Body of pancreas (tissue), 4 donors: Measurements from ENCODE around the gene EHBP1L1. TPM values are rescaled to one million over a fixed set of nuclear protein-coding genes. Genes with fewer than 3 reads are reported as not detected.

Source experiments
- ATAC-seq: fragments of 150-250 bp; one replicate; pipeline ENCODE4 v1.9.1; 2016
- DNase-seq, 4 donors: peaks; one replicate each; pipeline ENCODE4 v3.0.0-alpha.2; 2019
- H3K27ac ChIP-seq, 4 donors: fragments of 200-600 bp; sonication (generic); 1 replicate in 3 of 4; 2 replicates in 1 of 4; pipeline versions ENCODE4 v1.5.1 to v1.6.1; 2016 to 2019; ENCODE audit warnings: mild to moderate bottlenecking in 1 of 4, mixed read lengths in 1 of 4, moderate library complexity in 1 of 4
- H3K27me3 ChIP-seq, 2 donors: fragments of 200-600 bp; sonication (generic); one replicate each; pipeline ENCODE4 v1.6.0; 2016; ENCODE audit warnings: mild to moderate bottlenecking in 1 of 2
- H3K36me3 ChIP-seq, 2 donors: fragments of 200-600 bp; sonication (generic); replicated peaks in 1 of 2; 2 replicates each; pipeline ENCODE4 v1.5.1; 2016; ENCODE audit warnings: low read depth in 2 of 2; ENCODE audit not compliant: insufficient read depth in 1 of 2
- H3K4me1 ChIP-seq: fragments of 200-600 bp; sonication (generic); one replicate; pipeline ENCODE4 v1.6.0; 2016
- H3K4me3 ChIP-seq, 2 donors: fragments of 200-600 bp; sonication (generic); 1 replicate in 1 of 2; 2 replicates in 1 of 2; pipeline ENCODE4 v1.5.1; 2016 to 2019
- H3K9me3 ChIP-seq, 3 donors: fragments of 200-600 bp; sonication (generic); 1 replicate in 2 of 3; 2 replicates in 1 of 3; pipeline ENCODE4 v1.5.1; 2016
- CTCF ChIP-seq, 7 experiments: fragments of 450-650 bp in 4 of 7; fragments of 200-600 bp in 3 of 7; sonication (generic) in 3 of 7; IDR thresholded peaks; one replicate each; pipeline ENCODE4 v1.5.1; 2016 to 2019; ENCODE audit warnings: antibody characterized with exemption in 7 of 7
- POLR2A ChIP-seq, 3 donors: fragments of 450-650 bp; IDR thresholded peaks; one replicate each; pipeline ENCODE4 v1.6.1; 2016; ENCODE audit warnings: antibody characterized with exemption in 3 of 3, mild to moderate bottlenecking in 2 of 3
- WGBS, 2 donors: methylation state at CpG; one replicate each; pipeline ENCODE4 v1.1.5; 2017; 5-methylcytosine and 5-hydroxymethylcytosine counted together
- intact Hi-C: fragments of 100-400 bp; cut with DNase I; formaldehyde crosslinking; loops from one replicate; pipeline ENCODE4 v1.15.1; 2023
- total RNA-seq, 2 donors: library from RNA; depleted of rRNA; stranded (reverse); fragments of >200 nt; gene quantifications; one replicate each; pipeline ENCODE4 v1.1.0, GENCODE V29; 2016

EHBP1L1 gene
- total RNA-seq, 2 donors from 2014 or later = 35.0 to 76.1 TPM

- H3K4me3 ChIP-seq = no peak overlapping the region
- no peaks in the 10 kb centered on the region for H3K27me3 ChIP-seq
- no peak for ATAC-seq
- no peaks in the 10 kb centered on the region for H3K9me3 ChIP-seq
- no peak for TF ChIP-seq POLR2A (IDR thresholded peaks at IDR 0.05)
- no peak for TF ChIP-seq CTCF (IDR thresholded peaks at IDR 0.05)
- peaks cover 19 to 21% of the 10 kb centered on the region in 2 donors for H3K36me3 ChIP-seq
- intact Hi-C loops = no loop called here
- H3K4me1 ChIP-seq = peaks cover 18% of the 10 kb centered on the region
- 92% methylated on average over 5 to 19 of the region's 19 CpGs for WGBS, 2 donors
- no peak overlapping the region for H3K27ac ChIP-seq
- DNase-seq = no peak
Observed at GRCh38 chr11:65620666-65621065, 44.8 kb downstream of the EHBP1L1 start.

GRCh38 chr11:65621460-65621859 lies 45.6 kb downstream of the EHBP1L1 start:
- H3K27ac ChIP-seq = no peak overlapping the region

GRCh38 chr11:65622011-65622410 lies 46.2 kb downstream of the EHBP1L1 start:
- H3K36me3 ChIP-seq = peaks cover 21 to 25% of the 10 kb centered on the region in 2 donors
- no peak for ATAC-seq
- WGBS, 2 donors = 84 to 95% methylated on average over 5 to 15 of the region's 16 CpGs
- DNase-seq = no peak
- TF ChIP-seq CTCF (IDR thresholded peaks at IDR 0.05) = no peak
- TF ChIP-seq POLR2A (IDR thresholded peaks at IDR 0.05) = no peak
- H3K27ac ChIP-seq = no peak overlapping the region
- no peaks in the 10 kb centered on the region for H3K9me3 ChIP-seq
- intact Hi-C loops = no loop called here
- no peak overlapping the region for H3K4me3 ChIP-seq
- H3K4me1 ChIP-seq = peaks cover 7% of the 10 kb centered on the region
- H3K27me3 ChIP-seq = no peaks in the 10 kb centered on the region

More at GRCh38 chr11:65621460-65621859, 45.6 kb downstream of the EHBP1L1 start:
- H3K36me3 ChIP-seq = peaks cover 21% of the 10 kb centered on the region in 2 donors
- 89 to 96% methylated on average over 4 to 14 of the region's 14 CpGs for WGBS, 2 donors
- H3K27me3 ChIP-seq = no peaks in the 10 kb centered on the region
- H3K9me3 ChIP-seq = no peaks in the 10 kb centered on the region
- no peak for TF ChIP-seq CTCF (IDR thresholded peaks at IDR 0.05)
- no peak for TF ChIP-seq POLR2A (IDR thresholded peaks at IDR 0.05)
- peaks cover 13% of the 10 kb centered on the region for H3K4me1 ChIP-seq
- H3K4me3 ChIP-seq = no peak overlapping the region
- intact Hi-C loops = no loop called here
- DNase-seq (no peak), ATAC-seq (no peak)

- 94 to 95% methylated on average over 9 to 14 of the region's 14 CpGs for WGBS, 2 donors
- TF ChIP-seq CTCF (IDR thresholded peaks at IDR 0.05) (no peak), POLR2A (IDR thresholded peaks at IDR 0.05) (no peak)
Observed at GRCh38 chr11:65623177-65623576, 47.3 kb downstream of the EHBP1L1 start.

GRCh38 chr11:65623852-65624616 lies 48.2 kb downstream of the EHBP1L1 start:
- ATAC-seq (no peak), DNase-seq (no peak)
- intact Hi-C loops = no loop called here
- no peak overlapping the region for H3K4me3 ChIP-seq
- 89 to 92% methylated on average over 12 to 23 of the region's 25 CpGs for WGBS, 2 donors
- no peaks in the 10 kb centered on the region for H3K4me1 ChIP-seq
- no peaks in the 10 kb centered on the region for H3K9me3 ChIP-seq
- no peak for TF ChIP-seq POLR2A (IDR thresholded peaks at IDR 0.05)
- TF ChIP-seq CTCF (IDR thresholded peaks at IDR 0.05) = no peak
- H3K27me3 ChIP-seq = no peaks in the 10 kb centered on the region
- H3K27ac ChIP-seq = no peak overlapping the region
- peaks cover 9 to 30% of the 10 kb centered on the region in 2 donors for H3K36me3 ChIP-seq

More at GRCh38 chr11:65623177-65623576, 47.3 kb downstream of the EHBP1L1 start:
- Histone ChIP-seq H3K4me3 (no peak overlapping the region), H3K4me1 (no peaks in the 10 kb centered on the region), H3K27me3 (no peaks in the 10 kb centered on the region), H3K9me3 (no peaks in the 10 kb centered on the region), H3K36me3 (peaks cover 17 to 30% of the 10 kb centered on the region in 2 donors), H3K27ac (no peak overlapping the region)
- intact Hi-C loops = no loop called here
- DNase-seq = no peak
- no peak for ATAC-seq
